H1 (cell line): ENCODE measurements around the gene MAPK14. TPM values are rescaled to one million over a fixed set of nuclear protein-coding genes. Genes with fewer than 3 reads are reported as not detected.

Experiments
- CTCF ChIA-PET: fragments of 300-600 bp; sonication (Branson Sonifier 250); formaldehyde crosslinking; loops from one replicate; lab custom pipeline; 2021; ENCODE audit not compliant: partially characterized antibody; lab: Charles Lee
- POLR2A ChIA-PET: fragments of 300-600 bp; sonication (Branson Sonifier 250); formaldehyde crosslinking; loops from one replicate; lab custom pipeline; 2021; ENCODE audit warnings: inconsistent platforms; ENCODE audit not compliant: partially characterized antibody; lab: Charles Lee
- DNase-seq, 2 experiments: peaks; one replicate each; pipeline versions ENCODE4 v3.0.0 to v3.0.0-alpha.2; 2010 to 2022; ENCODE audit warnings: low spot score in 2 of 2, low read depth in 1 of 2, mixed read lengths in 1 of 2
- FAIRE-seq: peaks from 2 replicates; lab custom pipeline; 2011; peaks lifted over from hg19 to GRCh38; lab: Jason Lieb, UNC
- H2AFZ ChIP-seq: 2 replicates; pipeline ENCODE4 v1.8.1; 2012; ENCODE audit warnings: low read length, inconsistent platforms
- H2AK5ac ChIP-seq: 2 replicates; pipeline ENCODE4 v1.6.1; 2013; ENCODE audit warnings: low read depth, low read length
- H2BK120ac ChIP-seq: replicated peaks from 2 replicates; pipeline ENCODE3; 2013; ENCODE audit warnings: low read depth, low read length, inconsistent platforms
- H2BK12ac ChIP-seq: 2 replicates; pipeline ENCODE4 v1.6.1; 2013; ENCODE audit warnings: low read depth, low read length
- H2BK15ac ChIP-seq: 2 replicates; pipeline ENCODE4 v1.6.1; 2013; ENCODE audit warnings: low read length
- H2BK20ac ChIP-seq: 2 replicates; pipeline ENCODE4 v1.6.1; 2013; ENCODE audit warnings: low read length
- H2BK5ac ChIP-seq: 2 replicates; pipeline ENCODE4 v1.6.1; 2013; ENCODE audit warnings: low read depth, low read length
- H3K14ac ChIP-seq: 2 replicates; pipeline ENCODE4 v1.6.1; 2013; ENCODE audit warnings: inconsistent platforms; ENCODE audit not compliant: insufficient read length
- H3K18ac ChIP-seq: 2 replicates; pipeline ENCODE4 v1.6.1; 2013; ENCODE audit warnings: low read length; ENCODE audit errors: extremely low read depth
- H3K23ac ChIP-seq: 2 replicates; pipeline ENCODE4 v1.6.1; 2013; ENCODE audit warnings: inconsistent platforms; ENCODE audit not compliant: insufficient read length
- H3K23me2 ChIP-seq: 2 replicates; pipeline ENCODE4 v1.6.1; 2013; ENCODE audit warnings: low read depth, low read length
- H3K27ac ChIP-seq: 2 replicates; pipeline ENCODE4 v1.6.1; 2011; ENCODE audit warnings: low read depth, low read length, inconsistent platforms
- H3K27me3 ChIP-seq, 4 experiments: replicated peaks in 1 of 4; 1 replicate in 1 of 4; 2 replicates in 3 of 4; pipeline versions ENCODE4 v1.6.1 to v1.8.1; 2011 to 2013; ENCODE audit warnings: low read length in 3 of 4, mild to moderate bottlenecking in 3 of 4, inconsistent platforms in 2 of 4, mixed read lengths in 2 of 4, moderate library complexity in 1 of 4; ENCODE audit not compliant: control insufficient read depth in 3 of 4, insufficient read depth in 3 of 4; ENCODE audit errors: extremely low read depth in 1 of 4
- H3K36me3 ChIP-seq, 4 experiments: 2 replicates each; pipeline versions ENCODE4 v1.6.1 to v1.8.1; 2011 to 2013; ENCODE audit warnings: mild to moderate bottlenecking in 4 of 4, low read length in 3 of 4, moderate library complexity in 2 of 4, control low read depth in 1 of 4, inconsistent platforms in 1 of 4; ENCODE audit not compliant: insufficient read depth in 4 of 4, control insufficient read depth in 2 of 4
- H3K4ac ChIP-seq: replicated peaks from 2 replicates; pipeline ENCODE3; 2013; ENCODE audit warnings: low read length, low read depth, mixed read lengths, inconsistent platforms; ENCODE audit not compliant: insufficient read length
- H3K4me1 ChIP-seq, 4 experiments: replicated peaks in 1 of 4; 1 replicate in 1 of 4; 2 replicates in 3 of 4; pipeline versions ENCODE4 v1.6.1 to v1.8.1; 2011 to 2013; ENCODE audit warnings: low read length in 3 of 4, inconsistent platforms in 2 of 4, mixed read lengths in 1 of 4; ENCODE audit not compliant: insufficient read depth in 4 of 4, control insufficient read depth in 3 of 4
- H3K4me2 ChIP-seq, 2 experiments: 2 replicates each; pipeline versions ENCODE4 v1.6.1 to v1.8.1; 2011 to 2013; ENCODE audit warnings: low read depth in 2 of 2, low read length in 2 of 2, control low read depth in 1 of 2, inconsistent platforms in 1 of 2, mild to moderate bottlenecking in 1 of 2; ENCODE audit not compliant: insufficient read depth in 1 of 2
- H3K4me3 ChIP-seq, 4 experiments: fragments of 200-600, 300-600 bp in 1 of 4; sonication (generic), shearing (Covaris generic), sonication (Bioruptor Twin) in 1 of 4; 2 replicates each; pipeline versions ENCODE4 v1.5.1 to v1.8.1; 2011 to 2016; ENCODE audit warnings: low read length in 4 of 4, low read depth in 3 of 4, control low read depth in 2 of 4, inconsistent platforms in 2 of 4, mild to moderate bottlenecking in 2 of 4, mixed read lengths in 1 of 4, moderate library complexity in 1 of 4; ENCODE audit not compliant: insufficient read depth in 2 of 4; ENCODE audit errors: extremely low read depth in 1 of 4
- H3K56ac ChIP-seq: replicated peaks from 2 replicates; pipeline ENCODE3; 2013; ENCODE audit warnings: low read depth, mild to moderate bottlenecking, mixed read lengths, low read length, inconsistent platforms; ENCODE audit not compliant: insufficient read length
- H3K79me1 ChIP-seq: 2 replicates; pipeline ENCODE4 v1.6.1; 2013; ENCODE audit warnings: low read depth, low read length, control low read depth
- H3K79me2 ChIP-seq, 2 experiments: 2 replicates each; pipeline versions ENCODE4 v1.6.1 to v1.8.1; 2012 to 2013; ENCODE audit warnings: low read length in 2 of 2, mild to moderate bottlenecking in 2 of 2, inconsistent platforms in 1 of 2; ENCODE audit not compliant: insufficient read depth in 2 of 2, control insufficient read depth in 1 of 2
- H3K9ac ChIP-seq, 4 experiments: replicated peaks in 1 of 4; 1 replicate in 1 of 4; 2 replicates in 3 of 4; pipeline versions ENCODE4 v1.6.1 to v1.8.1; 2011 to 2013; ENCODE audit warnings: low read depth in 3 of 4, low read length in 3 of 4, control low read depth in 2 of 4, mild to moderate bottlenecking in 2 of 4, moderate library complexity in 2 of 4, inconsistent platforms in 1 of 4; ENCODE audit errors: extremely low read depth in 1 of 4
- H3K9me3 ChIP-seq, 2 experiments: 2 replicates each; pipeline versions ENCODE4 v1.6.1 to v1.8.1; 2012 to 2013; ENCODE audit warnings: mild to moderate bottlenecking in 2 of 2, moderate library complexity in 2 of 2, control low read depth in 1 of 2, inconsistent platforms in 1 of 2, low read depth in 1 of 2, low read length in 1 of 2, mixed read lengths in 1 of 2; ENCODE audit not compliant: insufficient read depth in 2 of 2
- H4K20me1 ChIP-seq, 2 experiments: replicated peaks in 1 of 2; 2 replicates each; pipeline versions ENCODE3 to v1.8.1; 2011 to 2013; ENCODE audit warnings: inconsistent platforms in 2 of 2, low read length in 2 of 2, mild to moderate bottlenecking in 1 of 2; ENCODE audit not compliant: insufficient read depth in 2 of 2, control insufficient read depth in 1 of 2
- H4K5ac ChIP-seq: 2 replicates; pipeline ENCODE4 v1.6.1; 2013; ENCODE audit warnings: low read length, low read depth, mixed read lengths, inconsistent platforms; ENCODE audit not compliant: insufficient read length
- H4K8ac ChIP-seq: 2 replicates; pipeline ENCODE4 v1.8.0; 2013; ENCODE audit warnings: mild to moderate bottlenecking, moderate library complexity, low read length, inconsistent platforms; ENCODE audit not compliant: insufficient read depth; ENCODE audit errors: extremely low read depth
- H4K91ac ChIP-seq: replicated peaks from 2 replicates; pipeline ENCODE3; 2013; ENCODE audit warnings: low read length, mixed read lengths, inconsistent platforms; ENCODE audit not compliant: insufficient read length
- CEBPB ChIP-seq: IDR thresholded peaks from 2 replicates; pipeline ENCODE4 v1.6.1; 2012; ENCODE audit warnings: low read depth, low read length
- CTCF ChIP-seq, 3 experiments: IDR thresholded peaks; 1 replicate in 2 of 3; 2 replicates in 1 of 3; pipeline versions ENCODE4 v1.5.1 to v1.6.1; 2011; ENCODE audit warnings: low read length in 3 of 3, mild to moderate bottlenecking in 3 of 3, inconsistent platforms in 2 of 3, low read depth in 1 of 3, moderate library complexity in 1 of 3; ENCODE audit not compliant: insufficient read depth in 1 of 3; ENCODE audit errors: control extremely low read depth in 1 of 3
- EGR1 ChIP-seq: IDR thresholded peaks from 2 replicates; pipeline ENCODE4 v1.6.1; 2011; ENCODE audit warnings: low read depth, low read length, borderline replicate concordance
- GTF2F1 ChIP-seq: IDR thresholded peaks from 2 replicates; pipeline ENCODE4 v1.6.1; 2012; ENCODE audit warnings: low read depth, low read length, improper control_type of control experiment, borderline replicate concordance
- HDAC6 ChIP-seq: IDR thresholded peaks from one replicate; pipeline ENCODE4 v1.7.1; 2012; ENCODE audit warnings: low read depth, mild to moderate bottlenecking, inconsistent platforms, low read length, moderate library complexity
- JUN ChIP-seq: IDR thresholded peaks from 2 replicates; pipeline ENCODE4 v1.6.1; 2011; ENCODE audit warnings: low read depth, mild to moderate bottlenecking, improper control_type of control experiment, low read length
- KDM4A ChIP-seq: IDR thresholded peaks from one replicate; pipeline ENCODE4 v1.7.1; 2012; ENCODE audit warnings: low read depth, mild to moderate bottlenecking, moderate library complexity, low read length, inconsistent platforms; ENCODE audit not compliant: severe bottlenecking
- SAP30 ChIP-seq: fragments of 300-600 bp; sonication (generic); IDR thresholded peaks from 2 replicates; pipeline ENCODE4 v1.7.1; 2012; ENCODE audit warnings: low read length, moderate library complexity, mild to moderate bottlenecking, inconsistent platforms; ENCODE audit not compliant: insufficient read depth, insufficient replicate concordance
- TAF1 ChIP-seq: IDR thresholded peaks from 2 replicates; pipeline ENCODE4 v1.6.1; 2011; ENCODE audit warnings: mild to moderate bottlenecking, low read depth, low read length
- WGBS, 2 experiments: shearing (Covaris generic) in 1 of 2; methylation state at CpG; one replicate each; pipeline versions ENCODE4 v1.1.6 to v1.1.7; 2013 to 2015; ENCODE audit warnings: low lambda C conversion rate in 2 of 2, mixed read lengths in 2 of 2, inconsistent platforms in 1 of 2, low coverage in 1 of 2, missing lambda C conversion rate in 1 of 2; ENCODE audit not compliant: insufficient replicate concordance in 2 of 2, insufficient coverage in 1 of 2, insufficient read length in 1 of 2; ENCODE audit errors: extremely low coverage in 1 of 2, missing lambda C conversion rate in 1 of 2; 5-methylcytosine and 5-hydroxymethylcytosine counted together
- polyA plus RNA-seq, 7 experiments: library from polyadenylated mRNA; depleted of rRNA in 3 of 7; stranded (reverse) in 5 of 7; unstranded in 2 of 7; fragments of >200 nt in 5 of 7; fragments of 200-250 nt in 2 of 7; gene quantifications; 1 replicate in 5 of 7; 2 replicates in 1 of 7; 4 replicates in 1 of 7; pipeline versions ENCODE4 v1.2.1 to v1.2.3, GENCODE V29; 2011 to 2013; ENCODE audit warnings: missing spikeins in 2 of 7, mixed read lengths in 2 of 7
- total RNA-seq: library from RNA; stranded (reverse); fragmentation: NEBNext Ultra II Directional; extraction: Animal tissue kit (Norgen Biotek cat#: 25700); gene quantifications from 2 replicates; pipeline ENCODE4 v1.2.1, GENCODE V29; 2021
- TF ChIP-seq, protein P1 (sequence below): IDR thresholded peaks from 2 replicates; pipeline ENCODE4 v1.6.1; 2012; ENCODE audit warnings: low read length, inconsistent platforms

MAPK14 gene
- total and polyA plus RNA-seq, 2 of the 8 experiments (the other 6 are each of a cell fraction or from before 2014, with no cell fraction given) = 18.1 to 39.3 TPM

DNA sequence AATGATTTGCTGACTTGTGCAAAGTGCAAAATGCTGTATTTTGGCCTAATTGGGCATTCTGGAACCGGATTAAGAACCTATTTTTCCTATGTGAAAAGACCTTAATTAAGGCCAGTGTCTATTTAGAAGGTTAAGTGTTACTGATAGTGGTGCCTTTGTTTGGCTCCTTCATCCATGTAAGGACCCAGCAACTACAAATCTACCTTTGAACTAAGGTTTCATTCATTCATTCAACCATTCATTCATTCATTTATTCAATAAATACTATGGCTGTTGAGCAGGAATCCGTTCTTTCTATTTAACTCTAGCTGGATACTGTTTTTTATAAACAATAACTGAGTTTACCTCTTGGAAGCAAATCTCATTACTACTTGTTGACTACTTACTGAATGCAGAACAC is 33.6 kb downstream of the MAPK14 start:
- peaks cover 0 to 3% of the 10 kb centered on the region in 2 experiments for H4K20me1 ChIP-seq
- no peak overlapping the region for H3K4me3 ChIP-seq
- H2BK20ac ChIP-seq = no peak overlapping the region
- no peaks in the 10 kb centered on the region for H3K27me3 ChIP-seq
- no peak overlapping the region for H2AFZ ChIP-seq
- ChIA-PET POLR2A (no interaction called here), CTCF (interaction anchor here (0.7 to 1.3 kb wide), 2 partner anchors 9 to 12 kb away, joined by 4 to 6 read pairs; no protein-coding TSS in a partner anchor)
- peaks cover 1% of the 10 kb centered on the region; the same call in 1 of the 2 replicates for H3K23me2 ChIP-seq
- no peak overlapping the region for H4K5ac ChIP-seq
- no peak overlapping the region for H3K4me2 ChIP-seq
- H4K91ac ChIP-seq = no peak overlapping the region
- H2BK5ac ChIP-seq = no peak overlapping the region
- no peak overlapping the region for H2BK12ac ChIP-seq
- no peak overlapping the region for H2AK5ac ChIP-seq
- H4K8ac ChIP-seq = no peak overlapping the region
- H3K56ac ChIP-seq = no peak overlapping the region
- no peak overlapping the region for H3K4ac ChIP-seq
- no peak for DNase-seq
- H3K79me1 ChIP-seq = no peaks in the 10 kb centered on the region; the same call in 1 of the 2 replicates
- WGBS, 2 experiments = 45% methylated on average over 2 of the region's 2 CpGs; no CpG with 5 or more reads in 1 of the 2 experiments
- no peak overlapping the region for H3K27ac ChIP-seq
- FAIRE-seq = no peak
- H2BK15ac ChIP-seq = no peak overlapping the region
- no peak overlapping the region for H3K14ac ChIP-seq
- H3K23ac ChIP-seq = no peak overlapping the region
- no peak overlapping the region for H3K9ac ChIP-seq
- H3K36me3 ChIP-seq = peaks cover 0 to 7% (median 3%) of the 10 kb centered on the region in 4 experiments; a peak in 3 of 8 replicates
- H2BK120ac ChIP-seq = no peak overlapping the region
- H3K79me2 ChIP-seq = peaks cover 0 to 9% of the 10 kb centered on the region in 2 experiments; a peak in 2 of 4 replicates
- H3K9me3 ChIP-seq = no peaks in the 10 kb centered on the region
- H3K18ac ChIP-seq = no peak overlapping the region
- no peaks in the 10 kb centered on the region for H3K4me1 ChIP-seq
- no peak for TF ChIP-seq EGR1
- TF ChIP-seq CEBPB = no peak
- no peak for TF ChIP-seq CTCF (IDR thresholded peaks at IDR 0.05; ENCODE audit: control extremely low read depth in 1 of 3, insufficient read depth in 1 of 3, low read depth in 1 of 3, low read length in 3 of 3)
- TF ChIP-seq, protein P1, sequence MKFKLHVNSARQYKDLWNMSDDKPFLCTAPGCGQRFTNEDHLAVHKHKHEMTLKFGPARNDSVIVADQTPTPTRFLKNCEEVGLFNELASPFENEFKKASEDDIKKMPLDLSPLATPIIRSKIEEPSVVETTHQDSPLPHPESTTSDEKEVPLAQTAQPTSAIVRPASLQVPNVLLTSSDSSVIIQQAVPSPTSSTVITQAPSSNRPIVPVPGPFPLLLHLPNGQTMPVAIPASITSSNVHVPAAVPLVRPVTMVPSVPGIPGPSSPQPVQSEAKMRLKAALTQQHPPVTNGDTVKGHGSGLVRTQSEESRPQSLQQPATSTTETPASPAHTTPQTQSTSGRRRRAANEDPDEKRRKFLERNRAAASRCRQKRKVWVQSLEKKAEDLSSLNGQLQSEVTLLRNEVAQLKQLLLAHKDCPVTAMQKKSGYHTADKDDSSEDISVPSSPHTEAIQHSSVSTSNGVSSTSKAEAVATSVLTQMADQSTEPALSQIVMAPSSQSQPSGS = no peak
- no peak for TF ChIP-seq GTF2F1
- TF ChIP-seq HDAC6 = no peak
- no peak for TF ChIP-seq KDM4A
- no peak for TF ChIP-seq SAP30
- TF ChIP-seq JUN = no peak
- no peak for TF ChIP-seq TAF1
